OCI-LY7 (cell line): ENCODE measurements around the gene SGF29. TPM values are rescaled to one million over a fixed set of nuclear protein-coding genes. Genes with fewer than 3 reads are reported as not detected.
A peak's percentile ranks its signal among the peaks of the same experiment; 100 is the strongest.
"Not testable (repeated sequence)": the region's sequence is repeated elsewhere in the genome, so short reads cannot be mapped to it uniquely, and the experiment has no call there.

Source experiments
- BruUV-seq: library from RNA; stranded (reverse); fragments of 400-500 nt; replicated peaks from 2 replicates; lab custom pipeline; 2021; lab: Mats Ljungman, UMichigan
- CTCF ChIA-PET: fragments of 300-600 bp; sonication (Branson Sonifier 250); formaldehyde crosslinking; loops from one replicate; lab custom pipeline; 2022; ENCODE audit warnings: antibody characterized with exemption; ENCODE audit not compliant: unreplicated experiment; lab: Charles Lee
- POLR2A ChIA-PET: fragments of 300-600 bp; sonication (Branson Sonifier 250); formaldehyde crosslinking; loops from one replicate; lab custom pipeline; 2022; ENCODE audit warnings: antibody characterized with exemption; lab: Charles Lee
- DNase-seq: peaks from one replicate; pipeline ENCODE4 v3.0.0-alpha.2; 2015; ENCODE audit warnings: low spot score
- H2AFZ ChIP-seq: fragments of 200-600 bp; sonication (generic), shearing (Covaris generic); 2 replicates; pipeline ENCODE4 v1.6.1; 2014; ENCODE audit warnings: mild to moderate bottlenecking, antibody characterized with exemption, low read length, moderate library complexity
- H3K27ac ChIP-seq: fragments of 200-600 bp; sonication (generic); 2 replicates; pipeline ENCODE4 v1.5.1; 2014; ENCODE audit warnings: mixed run types, low read depth, mild to moderate bottlenecking, moderate library complexity, low read length, inconsistent platforms; ENCODE audit not compliant: poor library complexity, severe bottlenecking
- H3K36me3 ChIP-seq: fragments of 200-600 bp; sonication (generic); 2 replicates; pipeline ENCODE4 v1.6.1; 2014; ENCODE audit warnings: mild to moderate bottlenecking, antibody characterized with exemption, low read length, moderate library complexity, mixed read lengths; ENCODE audit not compliant: insufficient read depth
- H3K4me1 ChIP-seq: fragments of 200-600 bp; sonication (generic); 2 replicates; pipeline ENCODE4 v1.5.1; 2014; ENCODE audit warnings: mild to moderate bottlenecking, low read length; ENCODE audit not compliant: insufficient read depth, poor library complexity, severe bottlenecking
- H3K4me2 ChIP-seq: fragments of 200-600 bp; sonication (generic); 2 replicates; pipeline ENCODE4 v1.6.1; 2014; ENCODE audit warnings: mild to moderate bottlenecking, low read length
- H3K4me3 ChIP-seq: fragments of 200-600 bp; sonication (generic); 2 replicates; pipeline ENCODE4 v1.5.1; 2014; ENCODE audit warnings: mild to moderate bottlenecking, low read depth, low read length; ENCODE audit not compliant: poor library complexity, severe bottlenecking
- H3K79me2 ChIP-seq: fragments of 200-600 bp; sonication (generic); 2 replicates; pipeline ENCODE4 v1.6.1; 2016; ENCODE audit warnings: low read depth, mild to moderate bottlenecking, low read length, moderate library complexity, mixed read lengths; ENCODE audit not compliant: insufficient read depth
- H3K9me2 ChIP-seq: fragments of 200-600 bp; sonication (generic); 2 replicates; pipeline ENCODE4 v1.6.1; 2016; ENCODE audit warnings: mild to moderate bottlenecking, low read length, mixed read lengths; ENCODE audit not compliant: insufficient read depth
- H3K9me3 ChIP-seq: fragments of 200-600 bp; sonication (generic); 2 replicates; pipeline ENCODE4 v1.6.1; 2014; ENCODE audit warnings: mild to moderate bottlenecking, mixed run types, low read length, mixed read lengths
- H4K20me1 ChIP-seq: fragments of 200-600 bp; sonication (generic); 2 replicates; pipeline ENCODE4 v1.6.1; 2014; ENCODE audit warnings: mild to moderate bottlenecking, antibody characterized with exemption, low read length, moderate library complexity, mixed read lengths; ENCODE audit not compliant: insufficient read depth
- CTCF ChIP-seq: fragments of 200-600 bp; sonication (generic); conservative IDR thresholded peaks from 2 replicates; pipeline ENCODE4 v1.5.1; 2014; ENCODE audit warnings: mild to moderate bottlenecking, antibody characterized with exemption, low read length, moderate library complexity, mixed read lengths
- EZH2phosphoT487 ChIP-seq: fragments of 200-600 bp; sonication (generic); IDR thresholded peaks from 2 replicates; pipeline ENCODE4 v1.6.1; 2018; ENCODE audit warnings: low read depth, borderline replicate concordance, mild to moderate bottlenecking, mixed run types, antibody characterized with exemption, low read length, moderate library complexity, mixed read lengths
- intact Hi-C: fragments of 100-400 bp; cut with micrococcal nuclease; formaldehyde crosslinking; loops from one replicate; pipeline ENCODE4 v1.10.0; 2022; ENCODE audit not compliant: unreplicated experiment
- total RNA-seq, 2 experiments: library from RNA; depleted of rRNA in 1 of 2; stranded (reverse); fragments of >200 nt in 1 of 2; shearing (Covaris generic) in 1 of 2; gene quantifications; 2 replicates each; pipeline ENCODE4 v1.2.3, GENCODE V29; 2014 to 2022

The SGF29 gene
- total RNA-seq, 2 experiments from 2014 or later = 22.6 to 32.0 TPM

DNA sequence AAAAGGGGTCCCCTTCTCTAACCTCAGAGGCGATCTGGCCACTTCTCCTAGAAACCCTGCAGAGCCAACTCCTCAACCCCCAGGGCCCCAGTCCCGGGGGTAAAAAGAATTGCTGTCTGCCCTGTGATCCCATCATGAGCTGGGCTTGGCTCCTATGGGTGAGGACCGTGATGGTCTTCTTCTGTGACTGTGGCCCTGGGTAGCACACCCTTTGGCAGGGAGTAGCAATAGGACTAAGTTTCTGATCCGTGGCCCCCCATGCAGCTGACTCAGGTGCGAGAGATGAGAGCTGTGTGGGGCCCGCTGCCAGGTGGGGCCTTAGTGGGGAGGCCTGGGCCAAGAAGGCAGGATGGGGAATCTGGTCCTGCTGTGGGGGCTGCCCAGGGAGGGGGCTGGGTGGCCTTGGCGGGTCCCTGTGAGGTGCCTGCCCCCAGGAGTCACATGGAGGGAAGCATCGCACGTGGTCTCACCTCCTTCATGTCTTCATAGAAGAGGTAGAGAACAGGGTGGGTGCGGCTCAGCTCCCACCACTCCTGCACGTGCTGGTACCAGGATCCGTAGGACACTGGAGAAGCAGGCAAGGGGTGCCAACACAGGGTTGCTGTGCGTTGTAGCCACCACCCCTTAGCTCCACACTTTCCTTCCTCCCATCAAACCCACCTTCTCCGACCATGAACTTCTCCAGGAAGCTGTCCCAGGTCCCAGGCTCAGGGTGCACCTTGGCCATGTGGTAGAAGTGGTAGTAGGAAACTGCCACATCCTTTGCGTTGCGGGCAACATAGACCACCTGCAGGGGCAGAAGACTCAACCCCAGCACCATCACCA, 52.8 kb downstream of the SGF29 start:
- CTCF ChIA-PET = no interaction called here
- H3K4me3 ChIP-seq = no peak overlapping the region

DNA sequence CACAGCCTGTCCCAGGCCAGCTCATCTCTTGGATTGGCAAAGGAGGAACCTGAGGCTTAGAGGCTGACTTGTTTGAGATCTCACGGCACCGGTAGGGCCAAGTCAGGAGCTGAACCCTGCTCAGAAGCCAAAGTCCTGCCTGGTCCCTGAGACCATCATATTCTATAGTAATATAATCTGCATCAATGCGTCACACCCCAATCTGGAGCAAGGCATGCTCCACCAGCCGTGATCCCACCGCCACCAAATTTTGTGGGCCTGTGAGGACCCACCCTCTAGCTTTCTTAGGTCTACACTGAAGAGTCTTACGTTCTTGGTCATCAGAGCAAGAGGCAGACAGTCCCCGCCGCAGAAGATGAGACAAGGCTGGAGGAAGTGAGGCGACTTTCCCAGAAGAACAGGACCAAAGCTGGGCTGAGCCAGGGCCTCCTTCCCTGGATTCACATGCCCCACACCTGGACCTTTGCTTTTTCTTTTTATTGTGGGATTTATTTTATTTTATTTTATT, 53.5 kb downstream of the SGF29 start:
- no TSS peak for BruUV-seq
- DNase-seq = no peak
- Histone ChIP-seq H3K4me2 (no peak overlapping the region), H2AFZ (no peak overlapping the region), H3K27ac (no peak overlapping the region), H3K79me2 (peaks cover 7% of the 10 kb centered on the region; the same call in 1 of the 2 replicates), H3K9me2 (no peaks in the 10 kb centered on the region), H3K4me3 (no peak overlapping the region), H3K9me3 (no peaks in the 10 kb centered on the region), H3K4me1 (peaks cover 16% of the 10 kb centered on the region), H3K36me3 (peaks cover 42% of the 10 kb centered on the region), H4K20me1 (no peaks in the 10 kb centered on the region)
- intact Hi-C loops = no loop called here
- TF ChIP-seq CTCF (no peak), EZH2phosphoT487 (no peak)
- CTCF ChIA-PET = no interaction called here
- POLR2A ChIA-PET = no interaction called here

More for the DNA sequence above, 52.8 kb downstream of the SGF29 start:
- Histone ChIP-seq H3K27ac (no peak overlapping the region), H3K4me1 (peaks cover 16% of the 10 kb centered on the region), H3K4me2 (no peak overlapping the region), H3K79me2 (peaks cover 7% of the 10 kb centered on the region; the same call in 1 of the 2 replicates), H3K36me3 (peaks cover 42% of the 10 kb centered on the region), H3K9me3 (no peaks in the 10 kb centered on the region), H4K20me1 (no peaks in the 10 kb centered on the region), H3K9me2 (no peaks in the 10 kb centered on the region), H2AFZ (no peak overlapping the region)
- intact Hi-C loops = no loop called here
- no peak for TF ChIP-seq EZH2phosphoT487
- no peak for TF ChIP-seq CTCF
- POLR2A ChIA-PET = no interaction called here
- DNase-seq = no peak
- no TSS peak for BruUV-seq

DNA sequence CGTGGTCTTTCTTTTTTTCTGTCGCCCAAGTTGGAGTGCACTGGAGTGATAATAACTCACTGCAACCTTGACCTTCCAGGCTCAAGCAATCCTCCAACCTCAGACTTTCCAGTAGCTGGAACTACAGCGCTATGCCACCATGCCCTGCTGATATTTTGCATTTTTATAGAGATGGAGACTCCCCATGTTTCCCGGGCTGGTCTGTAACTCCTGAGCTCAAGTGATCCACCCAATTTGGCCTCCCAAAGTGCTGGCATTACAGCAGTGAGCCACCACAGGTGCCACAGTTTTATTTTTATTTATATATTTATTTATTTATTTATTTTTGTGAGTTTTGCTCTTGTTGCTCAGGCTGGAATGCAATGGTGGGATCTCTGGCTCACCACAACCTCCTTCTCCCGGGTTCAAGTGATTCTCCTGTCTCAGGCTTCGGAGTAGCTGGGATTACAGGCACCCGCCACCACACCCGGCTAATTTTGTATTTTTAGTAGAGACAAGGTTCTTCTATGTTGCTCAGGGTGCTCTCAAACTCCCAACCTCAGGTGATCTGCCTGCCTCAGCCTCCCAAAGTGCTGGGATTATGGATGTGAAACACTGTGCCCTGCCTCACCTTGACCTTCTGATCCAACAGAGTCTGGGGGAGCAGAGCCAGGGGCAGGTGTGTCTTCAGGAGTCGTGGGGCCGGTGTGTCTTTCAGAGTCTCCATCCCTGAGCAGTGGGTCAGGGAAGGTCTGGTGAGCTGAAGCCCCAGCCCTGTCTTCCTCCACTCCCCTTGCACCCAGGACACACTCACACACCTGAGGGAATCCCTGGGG, 54.2 kb downstream of the SGF29 start:
- H3K4me1 ChIP-seq = peaks cover 11% of the 10 kb centered on the region
- H4K20me1 ChIP-seq, intact Hi-C loops, H3K27ac ChIP-seq, H3K79me2 ChIP-seq, H3K9me3 ChIP-seq, H3K4me3 ChIP-seq, DNase-seq, H3K4me2 ChIP-seq, H2AFZ ChIP-seq, CTCF ChIA-PET, H3K9me2 ChIP-seq: not testable (repeated sequence)
- POLR2A ChIA-PET = interaction anchor here (0.6 kb wide), 1 partner anchor 11 kb away, joined by 3 read pairs; no protein-coding TSS in a partner anchor
- BruUV-seq = TSS peak; percentile 30
- H3K36me3 ChIP-seq = peaks cover 42% of the 10 kb centered on the region

GRCh38 chr16:28608496-28608808, 54.7 kb downstream of the SGF29 start:
- DNase-seq, H3K4me3 ChIP-seq, CTCF ChIA-PET, H4K20me1 ChIP-seq, H3K9me2 ChIP-seq, H3K27ac ChIP-seq, POLR2A ChIA-PET, H3K4me1 ChIP-seq, H3K9me3 ChIP-seq, H3K79me2 ChIP-seq, H2AFZ ChIP-seq, BruUV-seq, intact Hi-C loops, H3K4me2 ChIP-seq: not testable (repeated sequence)
- peaks cover 39% of the 10 kb centered on the region for H3K36me3 ChIP-seq
